Measurements from ENCODE around the gene SMYD3.

DNA sequence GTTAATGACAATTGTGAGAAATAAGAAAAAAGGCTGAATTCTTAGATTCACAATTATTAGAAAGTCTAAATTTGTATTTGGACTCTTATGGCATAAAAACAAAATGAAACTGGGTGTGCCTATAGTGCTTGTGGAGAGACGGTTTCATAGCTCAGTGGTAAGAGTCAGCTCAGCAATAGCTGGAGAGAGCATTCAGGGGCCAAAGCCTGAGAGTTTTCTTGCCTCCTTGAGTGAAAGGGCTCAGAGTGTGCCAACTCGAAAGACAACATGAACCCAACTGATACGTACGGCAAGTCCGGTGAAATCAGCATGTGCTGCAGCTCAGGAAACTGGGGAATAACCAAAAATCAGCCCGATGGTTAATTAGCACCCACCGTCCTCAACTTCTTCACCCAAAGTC lies 577.9 kb downstream of the SMYD3 start:
- TF ChIP-seq CTCF (conservative IDR thresholded peaks at IDR 0.05) (no peak), EZH2 (IDR thresholded peaks at IDR 0.05; ENCODE audit: low read depth) (no peak)
